K562 (cell line): ENCODE results near the gene TRAPPC5. TPM values are rescaled to one million over a fixed set of nuclear protein-coding genes. Genes with fewer than 3 reads are reported as not detected.

Experiments
- BRD4 ChIP-seq: fragments of 200-600 bp; sonication (generic); IDR thresholded peaks from 2 replicates; pipeline ENCODE4 v1.6.1; 2017; ENCODE audit warnings: inconsistent platforms
- DLX4 ChIP-seq: fragments of 250-450 bp; sonication (Bioruptor Pico); IDR thresholded peaks from 2 replicates; pipeline ENCODE4 v1.6.1; 2021; ENCODE audit warnings: mild to moderate bottlenecking
- ELF1 ChIP-seq: fragments of 200-800 bp; sonication (Bioruptor generic); IDR thresholded peaks from 2 replicates; pipeline ENCODE4 v1.6.1; 2016; ENCODE audit warnings: missing genetic modification characterization, missing compliant biosample characterization
- NCOA6 ChIP-seq: fragments of 450-650 bp; IDR thresholded peaks from 2 replicates; pipeline ENCODE4 v1.6.1; 2017; ENCODE audit warnings: mild to moderate bottlenecking
- PHB ChIP-seq: fragments of 250-450 bp; sonication (Bioruptor Pico); IDR thresholded peaks from 2 replicates; pipeline ENCODE4 v1.5.0; 2021
- RBBP5 ChIP-seq: fragments of 200-600 bp; sonication (generic); IDR thresholded peaks from 2 replicates; pipeline ENCODE4 v1.6.1; 2012; ENCODE audit warnings: borderline replicate concordance, mild to moderate bottlenecking, low read length, control low read depth, inconsistent platforms; ENCODE audit not compliant: insufficient read depth, poor library complexity, severe bottlenecking
- SRF ChIP-seq, 2 experiments: fragments of 250-450, 450-650 bp in 1 of 2; sonication (Bioruptor Pico) in 1 of 2; sonication (generic) in 1 of 2; formaldehyde crosslinking; IDR thresholded peaks; 2 replicates each; pipeline versions ENCODE4 v1.5.0 to v1.5.1; 2020 to 2022; ENCODE audit warnings: mild to moderate bottlenecking in 1 of 2, missing genetic modification reagents in 1 of 2
- TFAP4 ChIP-seq: sonication (generic); formaldehyde crosslinking; IDR thresholded peaks from 2 replicates; pipeline ENCODE4 v1.8.0; 2022; ENCODE audit warnings: missing genetic modification reagents, mild to moderate bottlenecking, moderate library complexity, borderline replicate concordance
- VEZF1 ChIP-seq: fragments of 200-800 bp; sonication (Bioruptor generic); IDR thresholded peaks from 2 replicates; pipeline ENCODE4 v1.6.1; 2017; ENCODE audit warnings: missing genetic modification characterization, missing compliant biosample characterization
- ZBTB11 ChIP-seq, 3 experiments: fragments of 200-800 bp in 1 of 3; fragments of 250-450 bp in 1 of 3; fragments of 450-650 bp in 1 of 3; sonication (Bioruptor Pico) in 1 of 3; sonication (Bioruptor generic) in 1 of 3; formaldehyde crosslinking in 1 of 3; IDR thresholded peaks; 2 replicates each; pipeline versions ENCODE4 v1.6.1 to v1.8.0; 2016 to 2022; ENCODE audit warnings: mild to moderate bottlenecking in 2 of 3, missing genetic modification characterization in 2 of 3, missing compliant biosample characterization in 1 of 3, moderate library complexity in 1 of 3
- ZBTB9 ChIP-seq: fragments of 450-650 bp; formaldehyde crosslinking; IDR thresholded peaks from 2 replicates; pipeline ENCODE4 v1.4.0; 2020; ENCODE audit warnings: mild to moderate bottlenecking, moderate library complexity
- ZC3H11A ChIP-seq: IDR thresholded peaks from 2 replicates; pipeline ENCODE4 v1.6.1; 2012; ENCODE audit warnings: low read depth, low read length, improper control_type of control experiment
- ZKSCAN3 ChIP-seq: fragments of 250-450 bp; sonication (Bioruptor Pico); IDR thresholded peaks from 2 replicates; pipeline ENCODE4 v1.4.0; 2020
- ZNF324 ChIP-seq: fragments of 250-450 bp; sonication (Bioruptor Pico); IDR thresholded peaks from 2 replicates; pipeline ENCODE4 v1.4.0; 2020; ENCODE audit warnings: mild to moderate bottlenecking
- polyA plus RNA-seq, 8 experiments: library from polyadenylated mRNA; depleted of rRNA in 4 of 8; stranded (reverse) in 5 of 8; unstranded in 3 of 8; fragments of >200 nt; fragmentation: Nextera tagmentation in 2 of 8; fragmentation: Illumina TruSeq in 1 of 8; extraction: Ambion mirVana in 2 of 8; extraction: Trizol in 1 of 8; gene quantifications; 2 replicates each; pipeline versions ENCODE4 v1.2.1 to v1.2.3, GENCODE V29; 2011 to 2014; ENCODE audit warnings: inconsistent platforms in 1 of 8, missing spikeins in 1 of 8
- total RNA-seq, 7 experiments: library from RNA; depleted of rRNA in 6 of 7; stranded (reverse); fragments of >200 nt in 6 of 7; fragmentation: Illumina TruSeq in 2 of 7; extraction: Trizol in 2 of 7; gene quantifications; 2 replicates each; pipeline versions ENCODE4 v1.2.1 to v1.2.3, GENCODE V29; 2011 to 2021; ENCODE audit warnings: low replicate concordance in 1 of 7

Gene TRAPPC5
- total and polyA plus RNA-seq, 9 of the 15 experiments (the other 6 are each of a cell fraction or from before 2014, with no cell fraction given), result 2.0 to 76.9 (median 29.3) TPM

GRCh38 chr19:7637374-7638256 lies 43.0 kb upstream of the TRAPPC5 start (continued):
- TF ChIP-seq ZBTB11 (CRISPR knock-in tag; IDR thresholded peaks at IDR 0.05) (peak in 2 of 3 experiments; percentile 56 to 74; a peak in 4 of 6 replicates), VEZF1 (CRISPR knock-in tag) (peak; percentile 4), RBBP5 (peak; percentile 29), BRD4 (peak; percentile 88; the same call in 1 of the 2 replicates), ZKSCAN3 (CRISPR knock-in tag) (peak; percentile 42; the same call in 1 of the 2 replicates), SRF (CRISPR knock-in tag; IDR thresholded peaks at IDR 0.05) (peak in 1 of 2 experiments; percentile 59; a peak in 1 of 4 replicates), DLX4 (CRISPR knock-in tag) (no peak), ZC3H11A (no peak), ZBTB9 (CRISPR knock-in tag) (peak; percentile 42; the same call in 1 of the 2 replicates), ELF1 (peak; percentile 9; the same call in 1 of the 2 replicates), TFAP4 (CRISPR knock-in tag) (peak; percentile 93), NCOA6 (0 out of 2 replicates have a peak, but pooled peaks have one; percentile 72), PHB (CRISPR knock-in tag) (peak; percentile 39; the same call in 1 of the 2 replicates), ZNF324 (CRISPR knock-in tag) (no peak)
